ENCODE results near the gene DUSP2.

Gene DUSP2

DNA sequence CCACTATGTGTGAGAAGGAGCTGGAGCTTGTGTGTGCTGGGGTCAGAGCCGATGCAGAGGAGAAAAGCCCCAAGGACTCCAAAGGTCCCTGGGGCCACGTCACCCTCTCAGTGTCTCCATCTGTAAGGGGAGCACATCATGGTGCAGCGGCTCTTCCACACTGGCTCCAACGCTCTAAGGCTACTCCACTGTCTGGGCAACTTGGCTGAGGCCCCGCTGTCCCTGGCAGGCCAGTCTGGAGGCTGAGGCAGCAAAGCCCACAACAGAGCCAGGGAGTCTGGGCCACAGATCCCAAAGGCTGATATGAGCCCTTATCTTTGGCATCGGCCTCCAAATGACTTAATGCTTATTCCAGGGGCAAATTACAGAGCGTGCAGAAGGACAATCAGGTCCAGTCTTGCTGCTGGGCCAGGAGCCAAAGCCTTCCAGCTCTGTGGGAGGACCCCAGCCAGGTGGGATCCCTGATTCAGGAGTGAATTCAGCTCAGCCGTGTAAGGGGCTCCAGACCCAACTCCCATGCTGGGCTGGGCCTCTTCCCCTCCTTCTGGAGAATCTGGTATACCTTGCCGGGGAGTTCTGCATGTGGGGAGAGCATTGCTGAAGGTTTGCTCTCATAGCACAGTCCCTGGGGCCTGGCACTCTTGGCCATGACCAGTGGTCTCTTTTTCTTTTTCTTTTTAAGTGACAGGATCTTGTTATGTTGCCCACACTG, 1.8 kb upstream of the DUSP2 start:
- peak in 1 of 2 donors; percentile 40 for DNase-seq

DNA sequence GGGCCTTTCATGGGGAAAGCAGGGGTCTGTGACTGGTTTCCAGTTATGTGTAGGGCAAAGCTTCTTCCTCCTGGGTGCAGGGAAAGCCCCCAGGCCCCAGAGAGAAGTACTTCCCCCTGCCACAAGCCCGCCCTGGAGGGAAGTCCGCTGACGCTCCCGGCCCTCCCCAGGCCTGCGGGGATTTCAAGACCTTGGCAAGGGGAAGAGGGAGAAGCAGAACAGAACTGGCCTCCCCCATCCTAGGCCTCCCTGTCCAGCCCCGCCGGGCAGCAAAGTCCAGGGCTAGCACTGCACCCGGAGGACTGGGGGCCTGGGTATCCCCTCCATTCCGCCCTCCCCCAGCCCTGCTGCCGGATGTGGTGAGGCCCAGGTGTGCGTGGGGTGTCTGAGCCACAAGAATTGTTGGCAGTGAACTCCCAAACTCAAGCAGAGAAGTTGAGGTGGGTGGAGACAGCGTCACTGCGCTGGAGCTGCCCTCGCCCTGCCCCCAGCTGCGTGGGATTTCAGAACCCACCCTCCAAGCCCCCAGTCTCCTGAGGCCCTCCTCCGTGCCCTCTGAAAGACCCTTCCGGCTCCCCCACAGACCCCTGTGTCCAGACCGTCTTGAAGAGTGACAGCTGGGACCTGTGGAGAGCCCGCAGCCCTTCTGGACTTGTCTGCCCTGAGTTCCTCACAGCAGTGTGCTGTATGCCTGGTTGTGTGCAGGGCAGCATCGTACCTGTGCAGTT, 1.1 kb upstream of the DUSP2 start:
- peak; percentile 91 to 92 for DNase-seq

DNA sequence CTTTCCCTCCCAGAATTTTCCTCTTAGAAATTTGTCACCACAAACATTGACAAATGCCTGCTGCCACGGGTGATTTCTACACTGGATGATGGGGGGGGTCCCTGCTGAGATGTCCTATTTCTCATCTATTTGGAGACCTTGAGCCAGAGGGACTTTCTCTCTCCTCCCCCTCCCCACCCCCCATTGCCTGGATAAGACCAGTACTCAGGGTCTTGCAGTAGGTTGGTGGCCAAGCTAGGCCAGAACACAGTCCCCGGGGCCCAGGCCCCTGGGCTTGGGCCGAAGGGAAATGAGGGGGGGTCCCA, 560 bp upstream of the DUSP2 start:
- no peak for DNase-seq

DNA sequence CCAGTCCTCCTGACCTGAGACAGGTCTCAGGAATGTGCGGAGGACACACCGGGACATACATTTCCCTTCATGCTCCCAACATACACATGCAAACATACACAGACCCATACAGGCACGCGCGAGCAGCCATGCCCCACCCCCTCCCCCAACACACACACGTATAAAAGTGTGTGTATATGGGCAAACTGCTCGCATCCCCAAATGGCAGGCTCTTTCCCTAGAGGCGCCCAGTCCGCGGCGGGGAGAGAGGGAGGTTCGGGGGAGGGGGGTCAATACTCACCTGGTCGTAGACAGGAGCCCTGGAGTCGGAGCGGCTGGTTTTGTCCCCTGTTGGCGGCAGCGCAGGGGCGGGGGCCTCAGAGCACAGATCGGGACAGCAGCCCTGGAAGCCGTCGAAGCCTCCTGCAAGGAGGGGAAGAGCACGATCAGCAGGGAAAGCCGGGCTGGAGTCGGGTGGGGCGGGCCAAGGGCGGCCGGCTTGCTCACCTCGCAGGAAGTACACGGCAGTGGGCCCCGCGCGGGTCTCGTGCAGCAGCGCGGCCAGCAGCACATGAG, 682 bp downstream of the DUSP2 start:
- DNase-seq, result peak in 1 of 2 donors; percentile 40

DNA sequence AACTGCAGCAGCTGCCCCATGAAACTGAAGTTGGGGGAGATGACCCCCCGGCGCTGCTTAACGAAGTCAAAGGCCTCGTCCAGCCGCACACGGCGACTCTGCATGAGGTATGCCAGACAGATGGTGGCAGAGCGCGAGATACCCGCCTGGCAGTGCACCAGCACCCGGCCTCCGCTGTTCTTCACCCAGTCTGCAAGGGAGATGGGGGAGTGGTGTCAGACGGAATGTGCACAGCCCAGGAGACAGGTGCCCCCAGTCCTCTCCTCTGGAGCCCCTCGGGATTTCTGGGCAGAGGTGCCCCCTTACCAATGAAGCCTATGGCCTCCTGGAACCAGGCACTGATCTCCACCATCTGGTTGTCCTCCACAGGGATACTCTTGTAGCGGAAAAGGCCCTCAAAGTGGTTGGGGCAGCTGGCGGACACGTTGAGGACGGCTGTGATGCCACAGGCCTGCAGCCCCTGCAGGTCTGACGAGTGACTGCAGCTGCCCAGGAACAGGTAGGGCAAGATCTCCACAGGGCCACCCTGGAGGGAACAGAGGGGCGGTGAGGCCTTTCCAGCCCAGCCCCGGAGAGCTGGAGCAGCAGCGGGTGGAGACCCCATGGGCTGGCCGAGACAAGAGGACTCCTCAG, 1.3 kb downstream of the DUSP2 start:
- DNase-seq, result peak; percentile 39 to 51

DNA sequence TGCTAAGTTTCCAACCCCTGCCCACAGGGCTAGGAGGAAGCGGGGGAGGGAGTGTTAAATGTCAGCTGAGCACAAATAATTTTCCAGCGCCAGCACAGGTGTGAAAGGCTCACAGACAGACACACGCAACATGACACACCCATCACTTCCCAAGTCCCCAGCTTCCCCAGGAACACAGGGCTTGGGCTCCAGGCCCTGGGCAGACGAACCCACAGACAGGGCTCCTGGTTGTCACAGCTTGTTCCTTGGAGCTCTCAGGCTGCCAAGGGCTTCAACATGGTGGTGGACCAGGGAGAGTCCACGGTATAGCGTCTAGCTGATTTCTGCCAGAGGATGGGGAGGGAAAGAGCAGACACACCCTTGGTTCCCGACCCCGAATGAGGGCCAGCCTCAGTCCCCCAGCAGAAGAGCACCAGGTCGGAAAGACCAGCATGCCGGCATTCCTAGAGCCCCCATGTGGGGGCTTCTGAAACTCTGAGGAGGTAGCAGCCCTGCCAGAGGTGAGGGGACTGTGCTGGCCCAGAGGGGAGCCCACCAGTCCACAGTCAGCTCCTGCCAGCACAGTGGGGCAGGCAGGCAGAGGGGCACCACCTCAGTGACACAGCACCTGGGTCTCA, 1.9 kb downstream of the DUSP2 start:
- DNase-seq, result peak in 1 of 2 donors; percentile 54

DNA sequence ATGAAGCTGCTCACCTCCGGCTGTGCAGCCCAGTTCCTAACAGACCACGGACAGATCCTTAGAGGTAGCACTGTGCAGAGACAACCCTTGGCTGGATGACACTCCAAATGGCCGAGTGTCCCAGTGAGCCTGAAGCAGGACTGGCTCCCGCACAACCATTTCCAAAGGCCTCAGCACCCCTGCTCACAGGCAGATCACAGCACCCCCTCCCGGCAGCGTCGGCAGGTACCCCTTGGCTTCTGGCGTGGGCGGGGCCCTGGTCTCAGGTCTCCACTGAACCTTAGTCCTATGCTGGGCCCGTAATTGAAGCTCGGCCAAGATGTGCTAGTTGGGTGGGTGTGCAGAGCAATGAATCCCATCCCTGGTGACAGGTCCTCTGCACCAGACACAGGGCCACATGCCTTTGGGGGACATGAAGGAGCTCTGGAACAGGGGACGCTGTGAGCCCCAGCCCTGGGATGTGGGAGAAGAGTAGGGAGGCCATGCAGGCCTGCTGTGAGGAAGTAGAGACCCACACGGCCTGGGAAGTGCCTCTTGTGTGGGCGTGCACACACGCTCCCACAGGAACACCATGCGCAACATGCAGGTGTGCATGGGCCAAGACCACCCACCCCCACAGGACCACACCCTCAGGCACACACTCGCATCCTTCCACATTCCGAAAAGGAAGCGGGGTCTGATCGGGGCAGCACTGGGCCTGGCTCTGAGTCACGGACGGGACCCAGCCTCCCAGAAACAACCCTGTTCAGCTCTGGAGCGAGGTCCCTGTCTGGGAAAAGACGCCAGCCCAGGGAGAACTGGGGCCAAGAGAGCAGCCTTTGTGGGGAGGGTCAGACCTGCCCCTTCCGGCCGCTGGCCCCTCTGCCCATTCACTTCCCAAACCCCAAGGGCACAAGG, 2.8 kb downstream of the DUSP2 start:
- DNase-seq, result peak; percentile 78 to 80

DNA sequence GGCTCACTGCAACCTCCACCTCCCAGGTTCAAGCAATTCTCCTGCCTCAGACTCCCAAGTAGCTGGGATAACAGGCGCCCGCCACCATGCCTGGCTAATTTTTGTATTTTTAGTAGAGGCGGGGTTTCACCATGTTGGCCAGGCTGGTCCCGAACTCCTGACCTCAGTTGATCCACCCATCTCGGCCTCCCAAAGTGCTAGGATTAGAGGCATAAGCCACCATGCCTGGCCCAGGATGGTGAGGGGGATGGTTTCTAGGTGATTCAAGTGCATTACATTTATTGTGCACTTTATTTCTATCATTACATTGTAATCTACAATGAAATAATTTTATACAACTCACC, 3.6 kb downstream of the DUSP2 start:
- DNase-seq, result peak in 1 of 2 donors; percentile 32

DNA sequence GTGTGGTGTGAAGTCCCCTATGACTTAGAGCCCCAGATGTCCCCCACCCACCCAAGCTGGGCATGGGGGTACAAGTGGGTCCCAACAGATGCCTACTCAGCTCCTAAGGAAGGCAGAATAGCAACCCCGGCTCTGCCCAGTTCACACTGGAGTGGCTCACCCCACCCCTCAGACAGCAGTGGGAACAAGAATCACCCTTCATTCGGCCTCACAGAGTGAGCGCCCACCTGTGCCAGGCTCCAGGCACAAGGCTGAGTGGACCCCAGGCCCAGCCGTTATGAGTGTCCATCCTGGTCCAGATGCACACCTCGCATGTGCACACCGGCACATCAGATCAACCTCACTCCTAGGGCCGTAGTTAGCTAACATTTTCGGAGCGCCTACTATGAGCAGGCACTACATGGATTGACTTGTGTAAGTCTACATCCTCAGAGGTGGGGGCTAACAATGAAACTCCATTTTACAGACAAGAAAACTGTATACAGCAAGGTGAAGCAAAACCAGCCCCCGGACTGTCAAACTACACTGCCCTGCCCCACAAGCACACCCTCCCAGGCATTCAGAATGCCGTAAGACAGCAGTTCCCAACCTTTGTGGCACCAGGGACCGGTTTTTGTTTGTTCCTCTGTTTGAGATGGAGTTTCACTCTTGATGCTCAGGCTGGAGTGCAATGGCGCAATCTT, 4.2 kb downstream of the DUSP2 start:
- peak in 1 of 2 donors; percentile 40 for DNase-seq

DNA sequence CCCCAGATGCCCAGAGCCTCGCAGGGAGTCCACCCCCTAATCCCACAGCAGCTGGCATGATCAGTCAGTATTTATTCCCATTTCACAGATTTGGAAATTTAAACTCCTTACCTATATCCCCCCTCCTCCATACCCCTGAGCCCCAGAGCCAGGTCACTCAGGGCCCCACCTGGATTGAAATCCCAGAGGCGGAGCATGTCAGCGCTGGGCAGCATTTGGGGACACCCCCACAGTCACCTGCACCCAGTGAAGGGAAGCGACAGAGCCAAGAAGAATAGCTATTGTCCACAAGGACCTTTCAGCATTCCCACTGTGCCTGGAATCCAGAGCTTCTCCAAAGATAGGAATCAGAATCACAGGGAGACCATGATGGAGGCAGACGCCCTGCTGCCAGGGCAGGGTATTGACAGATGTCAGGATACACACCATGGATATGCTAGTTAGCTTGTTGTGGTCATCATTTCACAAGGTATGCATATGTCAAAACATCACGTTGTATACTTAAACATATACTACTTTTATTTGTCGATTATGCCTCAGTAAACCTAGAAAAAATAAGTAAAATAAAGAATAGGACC, 6.0 kb downstream of the DUSP2 start:
- no peak for DNase-seq

DNA sequence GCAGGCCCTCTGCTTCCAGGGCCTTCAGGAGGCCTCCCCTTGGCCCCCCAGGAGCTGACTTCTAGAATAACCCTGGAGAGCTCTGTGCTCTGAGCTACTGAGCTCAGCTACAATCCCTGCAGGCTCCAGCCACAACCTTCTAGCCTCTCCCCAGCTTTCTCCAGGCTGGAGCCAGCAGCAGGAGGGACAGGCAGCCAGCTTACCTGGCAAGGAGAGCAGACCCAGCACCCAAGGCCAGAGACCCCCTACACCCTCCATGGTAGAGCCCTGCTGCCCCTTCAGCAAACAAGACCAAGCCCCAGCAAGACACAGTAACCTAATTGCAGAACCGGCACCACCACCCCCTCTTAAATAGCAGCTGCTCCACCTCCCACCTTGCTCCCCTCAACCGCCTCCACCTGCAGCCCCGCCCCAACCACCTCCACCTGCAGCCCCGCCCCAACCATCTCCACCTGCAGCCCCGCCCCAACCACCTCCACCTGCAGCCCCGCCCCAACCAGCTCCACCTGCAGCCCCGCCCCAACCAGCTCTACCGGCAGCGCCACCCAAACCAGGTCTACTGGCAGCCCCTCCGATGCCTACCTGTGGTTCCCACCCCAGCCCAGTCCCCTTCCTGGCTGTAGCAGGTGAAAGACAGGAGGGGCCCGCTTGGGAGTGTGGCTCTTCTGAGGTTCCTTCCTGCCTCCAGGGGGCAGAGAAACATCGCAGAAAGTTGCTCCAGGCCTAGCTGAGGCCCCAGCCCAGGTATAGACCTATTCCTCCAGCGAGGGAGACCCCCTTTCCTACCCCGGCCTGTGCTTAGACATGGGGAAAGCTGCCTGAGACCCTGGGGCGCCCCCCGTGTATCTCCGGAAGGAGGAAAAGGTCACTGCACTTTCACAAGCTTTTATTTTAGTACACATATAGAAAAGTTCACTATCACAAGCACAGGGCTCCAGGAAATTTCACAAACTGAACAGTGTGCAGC, 6.8 kb downstream of the DUSP2 start, which contains the start of gene ASTL:
ASTL (minus strand) TSS at position 324 of the 967 bp plus-strand sequence; CDS start at position 258, 66 bp downstream.
- peak; percentile 74 for DNase-seq

DNA sequence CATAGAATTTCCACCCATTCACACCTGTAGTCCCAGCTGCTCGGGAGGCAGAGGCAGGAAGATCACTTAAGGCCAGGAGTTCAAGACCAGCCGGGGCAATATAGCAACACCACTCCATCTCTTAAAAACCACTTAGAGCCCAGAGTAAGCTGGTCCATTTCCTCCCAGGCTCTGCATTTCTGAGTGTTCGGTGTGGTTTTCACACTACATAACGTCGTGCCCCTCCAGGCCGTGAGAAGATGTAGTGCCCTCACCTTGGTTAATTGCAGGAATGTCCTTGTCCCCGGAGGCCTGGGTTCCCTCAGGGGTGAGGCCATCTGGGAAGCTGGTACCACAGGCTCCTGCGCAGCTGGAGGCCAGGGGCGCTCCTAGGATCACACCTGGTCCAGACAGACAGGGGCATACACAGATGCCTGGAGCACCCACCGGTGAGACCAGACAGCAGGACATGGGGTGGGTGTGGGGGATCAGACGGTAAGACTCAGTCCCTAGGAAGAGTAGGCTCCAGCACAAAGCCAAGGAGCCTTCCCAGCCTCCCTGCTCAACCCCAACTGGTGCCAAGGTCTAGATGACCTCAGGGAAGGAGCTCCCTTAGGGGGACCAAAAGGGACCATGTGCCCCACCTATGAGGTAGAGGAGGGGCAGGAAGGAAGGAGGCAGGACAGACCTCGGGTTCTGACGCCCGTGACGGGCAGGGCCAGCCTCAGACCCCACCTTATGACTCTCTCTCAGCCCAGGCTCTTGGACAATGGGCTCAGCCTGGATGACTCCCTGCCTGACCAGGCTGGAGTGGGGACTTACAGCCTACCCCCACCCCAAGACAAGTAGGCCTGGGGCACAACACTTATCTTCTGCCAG, 7.7 kb downstream of the DUSP2 start:
- DNase-seq, result peak in 1 of 2 donors; percentile 30

DNA sequence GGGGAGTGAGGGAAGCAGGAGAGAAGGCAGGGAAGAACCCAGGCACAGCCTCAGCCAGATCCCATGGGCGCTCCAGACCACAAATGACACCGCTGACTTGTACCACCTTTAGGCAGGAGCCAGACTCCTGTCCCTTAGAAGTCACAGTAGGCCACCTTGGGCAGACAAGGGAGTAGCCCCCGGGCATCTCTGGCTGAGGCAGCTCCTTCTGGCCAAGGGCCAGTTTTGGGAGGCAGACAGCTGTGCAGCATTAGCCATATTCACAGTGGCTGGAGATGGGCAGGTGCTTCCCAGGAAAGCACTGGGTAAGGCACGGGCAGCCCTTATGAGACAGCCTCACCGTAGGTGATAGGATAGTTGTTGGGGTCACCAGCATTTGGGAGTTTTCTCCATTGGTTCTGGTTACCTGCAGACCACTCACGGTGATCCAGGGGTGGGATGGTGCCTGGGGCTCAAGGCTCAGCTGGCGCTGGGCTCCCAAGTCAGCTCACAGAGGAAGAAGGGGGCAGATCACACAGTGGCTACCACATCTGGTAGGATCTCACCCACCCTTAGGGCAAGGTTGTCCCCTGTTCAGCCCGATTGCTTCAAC, 9.0 kb downstream of the DUSP2 start:
- DNase-seq, result peak in 1 of 2 donors; percentile 17

DNA sequence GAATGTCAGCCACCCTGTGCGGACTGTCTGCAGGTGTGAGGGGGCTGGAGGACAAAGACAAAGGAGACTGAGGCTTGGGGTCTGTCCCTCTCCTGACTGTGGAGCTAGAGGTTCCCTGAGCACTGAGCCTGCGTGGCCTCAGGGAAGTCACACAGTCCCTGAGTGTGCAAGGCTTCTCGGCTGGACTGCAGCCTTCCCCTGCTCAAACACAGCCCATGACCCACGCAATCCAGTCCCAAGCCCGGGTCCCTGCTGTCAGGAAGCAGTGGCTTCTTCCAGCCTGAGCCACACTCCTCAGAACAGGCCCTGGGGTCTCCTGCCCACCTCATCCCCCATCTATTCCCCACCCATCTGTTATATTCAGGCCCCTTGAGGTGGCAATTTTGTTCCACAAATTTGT, 9.6 kb downstream of the DUSP2 start:
- DNase-seq, result peak in 1 of 2 donors; percentile 15

DNA sequence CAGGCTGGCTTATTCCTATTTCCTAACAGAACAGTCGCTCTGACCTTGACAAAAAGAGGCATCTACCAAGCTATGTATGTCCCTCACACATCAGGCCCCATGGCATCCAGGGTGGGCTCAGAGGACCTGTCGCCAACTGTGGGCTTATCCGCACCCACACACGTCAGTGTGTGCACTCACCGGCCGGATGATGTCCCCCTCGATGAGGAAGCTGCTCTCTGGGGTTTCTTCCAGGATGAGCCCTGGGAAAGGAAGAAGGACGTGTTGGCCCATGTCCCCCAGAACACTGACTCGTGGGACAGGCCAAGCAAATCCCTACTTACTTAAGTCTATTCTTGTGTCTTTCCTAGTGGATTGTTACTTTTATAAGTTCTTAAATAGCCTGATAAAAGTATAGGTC, 10.1 kb downstream of the DUSP2 start:
- DNase-seq, result no peak

DNA sequence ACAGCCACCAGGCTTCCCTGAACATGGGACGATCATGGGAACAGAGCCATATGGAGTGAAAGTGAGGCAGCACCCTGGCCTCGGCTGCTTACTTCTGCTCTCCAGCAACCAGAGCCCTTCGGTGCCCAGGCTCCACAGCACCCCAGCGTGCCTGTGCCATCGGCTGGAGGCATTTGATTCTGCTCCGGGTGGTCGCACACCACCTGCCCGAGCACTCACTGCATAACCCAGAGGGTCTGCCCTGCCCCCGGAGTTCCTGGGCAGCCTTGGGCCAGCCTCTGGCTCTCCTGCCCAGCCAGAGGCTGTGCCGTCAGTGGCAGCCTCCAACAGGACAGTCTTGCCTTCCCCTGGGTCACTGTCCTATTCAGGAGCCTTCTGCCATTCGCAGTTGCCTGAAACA, 10.8 kb downstream of the DUSP2 start:
- DNase-seq, result peak in 1 of 2 donors; percentile 25

DNA sequence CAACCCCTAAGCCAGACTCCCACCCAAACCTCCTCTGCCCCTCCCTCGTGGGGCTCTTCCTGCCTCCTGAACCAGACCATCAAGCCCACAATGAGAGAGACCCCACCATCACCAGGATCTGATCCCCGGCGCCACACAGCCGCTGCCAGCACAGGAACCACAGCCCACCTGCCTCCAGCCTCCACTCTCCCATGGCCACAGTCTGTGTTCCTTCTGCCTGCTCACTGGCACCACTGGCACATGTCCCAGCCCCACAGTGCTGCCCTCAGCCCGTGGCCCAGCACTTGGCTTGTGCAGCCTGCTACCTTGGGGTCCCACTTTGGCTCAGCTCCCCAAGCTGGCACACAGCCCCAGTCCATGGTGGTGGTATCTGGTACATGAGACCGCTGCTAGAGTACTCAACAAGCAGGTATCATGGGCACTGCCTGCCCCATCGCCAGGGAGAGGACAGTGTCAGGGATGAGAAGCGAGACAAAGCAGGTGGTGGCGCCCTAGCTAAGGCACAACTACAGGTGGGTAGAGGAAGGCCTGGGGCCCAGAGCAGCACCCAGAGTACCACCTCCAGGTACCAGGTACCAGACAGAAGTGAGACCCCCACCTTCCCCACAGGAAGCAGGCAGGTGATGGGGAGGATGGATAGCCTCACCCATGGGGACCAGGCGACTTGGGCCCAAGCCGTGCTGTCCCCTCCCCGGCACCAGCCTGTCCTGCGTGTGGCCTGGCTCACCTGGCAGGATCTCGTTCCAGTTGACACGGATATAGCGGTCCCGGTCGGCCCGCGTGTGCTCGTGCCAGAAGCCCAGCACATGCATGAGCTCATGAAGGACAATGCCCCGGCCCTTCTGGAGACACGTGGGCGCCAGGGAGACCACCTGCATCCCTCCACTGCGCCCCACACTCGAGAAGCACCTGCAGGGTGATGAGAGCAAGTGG, 13.2 kb downstream of the DUSP2 start:
- no peak for DNase-seq
